Measurements from ENCODE around the gene MYOG.

MYOG gene

DNA sequence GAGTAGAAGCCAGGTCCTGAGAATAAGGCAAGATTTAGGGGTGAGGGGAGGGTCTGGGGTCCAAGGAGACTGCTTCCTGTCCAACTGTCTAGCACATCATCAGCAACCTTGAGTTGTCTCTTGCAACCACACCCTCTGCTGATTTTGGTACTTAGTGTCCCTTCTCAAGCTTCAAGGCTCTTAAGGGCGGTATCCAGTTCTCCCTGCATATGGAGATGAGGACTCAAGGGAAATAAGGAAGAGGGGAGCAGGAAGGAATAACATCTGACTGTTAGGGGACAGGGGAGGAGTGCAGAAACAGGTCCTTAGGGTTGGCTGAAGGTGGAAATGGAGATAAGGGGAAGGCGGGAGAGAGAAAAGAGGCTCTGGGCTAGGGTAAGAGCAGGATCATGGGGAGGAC lies 12.3 kb downstream of the MYOG start:
- no peak for DNase-seq (ENCODE audit: extremely low read depth, low read depth)
- TF ChIP-seq CTCF (IDR thresholded peaks at IDR 0.05; ENCODE audit: low read depth, low read length, missing control alignments) = no peak
- no peak overlapping the region for H3K4me3 ChIP-seq (replicated peaks; ENCODE audit: low read depth, low read length)

- H3K4me3 ChIP-seq (replicated peaks; ENCODE audit: low read depth, low read length) = no peak overlapping the region
- no peak for DNase-seq (ENCODE audit: extremely low read depth, low read depth)
- TF ChIP-seq CTCF (IDR thresholded peaks at IDR 0.05; ENCODE audit: low read depth, low read length, missing control alignments) = no peak
Observed at GRCh38 chr1:203072911-203073310, 12.9 kb downstream of the MYOG start.

GRCh38 chr1:203072002-203072602 lies 13.7 kb downstream of the MYOG start:
- TF ChIP-seq CTCF (IDR thresholded peaks at IDR 0.05; ENCODE audit: low read depth, low read length, missing control alignments) = no peak
- no peak for DNase-seq (ENCODE audit: extremely low read depth, low read depth)
- no peak overlapping the region for H3K4me3 ChIP-seq (replicated peaks; ENCODE audit: low read depth, low read length)

DNA sequence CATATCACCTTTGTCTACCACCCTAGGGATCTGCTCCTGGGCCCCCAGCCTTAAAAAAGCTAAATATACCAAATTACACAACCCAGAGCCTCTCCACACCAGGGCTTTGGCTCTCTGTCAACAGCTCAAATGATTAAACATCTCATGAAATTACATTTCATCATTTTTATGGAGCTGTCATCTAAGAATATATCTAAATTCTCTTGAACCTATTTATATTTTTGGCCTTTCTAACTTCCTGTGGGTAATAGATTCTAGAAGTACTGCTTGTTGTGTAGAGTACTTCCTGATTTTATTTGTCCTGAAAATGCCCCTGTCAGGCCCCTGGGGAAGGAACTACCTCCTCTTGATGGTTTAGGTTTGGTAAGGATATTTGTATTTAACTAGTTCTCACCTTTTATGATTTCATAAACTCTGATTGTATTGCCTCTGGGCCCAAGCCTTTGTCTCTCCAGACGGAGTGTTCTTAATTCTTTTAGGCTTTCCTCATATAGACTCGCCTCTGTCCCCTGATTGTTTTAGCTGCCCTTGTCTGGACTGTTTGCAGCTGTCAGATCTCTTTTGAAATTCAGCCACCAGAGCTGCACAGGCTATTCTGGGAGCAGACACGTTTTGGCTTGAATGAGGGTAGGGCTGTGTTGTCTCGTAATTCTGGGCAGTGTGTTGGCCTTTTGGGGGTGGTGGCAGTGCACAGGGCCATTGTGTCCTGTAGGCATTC lies 16.6 kb downstream of the MYOG start:
- no peak overlapping the region for H3K4me3 ChIP-seq (replicated peaks; ENCODE audit: low read depth, low read length)
- no peak for DNase-seq (ENCODE audit: extremely low read depth, low read depth)
- TF ChIP-seq CTCF (IDR thresholded peaks at IDR 0.05; ENCODE audit: low read depth, low read length, missing control alignments) = no peak

DNA sequence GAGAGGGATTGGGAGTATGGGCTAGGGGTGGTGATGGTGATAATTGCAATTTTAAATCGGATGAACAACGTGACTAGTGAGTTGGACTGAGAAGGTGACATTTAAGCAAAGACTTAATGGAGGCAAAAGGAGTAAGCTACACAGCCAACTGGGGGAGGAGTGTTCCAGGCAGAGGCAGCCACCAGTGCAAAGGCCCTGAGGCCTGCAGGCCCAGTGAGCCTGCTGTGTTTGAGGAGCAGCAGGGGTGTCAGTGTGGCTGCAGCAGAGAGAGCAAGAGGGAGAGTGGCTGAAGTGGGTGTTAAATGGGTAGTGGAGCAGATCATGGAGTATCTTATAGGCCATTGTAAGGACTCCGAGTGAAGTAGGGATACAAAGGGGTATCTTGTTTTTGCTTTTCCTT lies 18.8 kb downstream of the MYOG start:
- TF ChIP-seq CTCF (IDR thresholded peaks at IDR 0.05; ENCODE audit: low read depth, low read length, missing control alignments) = no peak
- no peak for DNase-seq (ENCODE audit: extremely low read depth, low read depth)
- H3K4me3 ChIP-seq (replicated peaks; ENCODE audit: low read depth, low read length) = no peak overlapping the region

DNA sequence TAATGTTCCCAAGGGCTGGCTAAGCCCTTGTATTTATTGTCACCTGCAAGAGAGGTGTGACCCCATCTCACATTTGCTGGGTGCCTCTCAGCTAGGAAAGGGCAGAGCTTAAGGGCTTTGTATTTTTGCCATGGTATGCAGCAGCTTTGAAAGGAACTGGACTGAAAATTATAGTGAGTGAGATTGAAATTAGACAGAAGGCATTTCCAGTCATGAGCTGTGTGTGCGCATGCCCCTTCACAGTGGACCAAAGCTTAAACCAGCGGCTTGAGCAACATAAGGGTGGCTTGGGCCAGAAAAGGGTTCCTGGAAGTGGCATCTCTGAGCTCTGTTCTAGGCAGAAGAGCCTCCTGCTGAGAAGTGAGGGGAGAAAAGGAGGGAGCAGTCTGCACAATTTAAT lies 19.8 kb downstream of the MYOG start:
- no peak for TF ChIP-seq CTCF (IDR thresholded peaks at IDR 0.05; ENCODE audit: low read depth, low read length, missing control alignments)
- H3K4me3 ChIP-seq (replicated peaks; ENCODE audit: low read depth, low read length) = no peak overlapping the region
- DNase-seq (ENCODE audit: extremely low read depth, low read depth) = no peak

Measured in HFF-Myc (cell line).